GM10248 (cell line): ENCODE measurements around the gene ARHGDIA.
A peak's percentile ranks its signal among the peaks of the same experiment; 100 is the strongest.

Source experiments
- CTCF ChIA-PET: fragments of 300-600 bp; sonication (Branson Sonifier 250); formaldehyde crosslinking; extraction: SDS; loops from one replicate; lab custom pipeline; 2021; ENCODE audit warnings: antibody characterized with exemption; lab: Yijun Ruan, JAX
- POLR2A ChIA-PET: fragments of 350-650 bp; sonication (Branson Sonifier 250); formaldehyde crosslinking; extraction: SDS; loops from one replicate; lab custom pipeline; 2020; ENCODE audit warnings: antibody characterized with exemption; lab: Yijun Ruan, JAX
- DNase-seq: peaks from one replicate; pipeline ENCODE4 v3.0.0; 2012; ENCODE audit errors: extremely low spot score
- CTCF ChIP-seq: IDR thresholded peaks from 2 replicates; pipeline ENCODE4 v1.5.1; 2012; ENCODE audit warnings: mild to moderate bottlenecking, low read depth; ENCODE audit errors: extremely low read depth, missing control alignments, control extremely low read depth

Gene ARHGDIA

GRCh38 chr17:81838753-81839255, 32.3 kb downstream of the ARHGDIA start:
- POLR2A ChIA-PET = no interaction called here
- CTCF ChIA-PET = no interaction called here
- DNase-seq = no peak

GRCh38 chr17:81837641-81838040, 33.5 kb downstream of the ARHGDIA start:
- DNase-seq = no peak
- ChIA-PET CTCF (no interaction called here), POLR2A (interaction anchor here (1.1 kb wide), 1 partner anchor 45 kb away, joined by 4 read pairs; no protein-coding TSS in a partner anchor)
- TF ChIP-seq CTCF = no peak

More at GRCh38 chr17:81838753-81839255, 32.3 kb downstream of the ARHGDIA start:
- no peak for TF ChIP-seq CTCF

GRCh38 chr17:81834831-81835267, 36.3 kb downstream of the ARHGDIA start, which contains the start of gene PPP1R27:
Gene PPP1R27 (minus strand): TSS chr17:81835050. CDS start chr17:81834953, 97 bp downstream.
- no peak for TF ChIP-seq CTCF
- ChIA-PET CTCF (interaction anchor here (1.1 kb wide), 1 partner anchor 9 kb away, joined by 3 read pairs; no protein-coding TSS in a partner anchor), POLR2A (interaction anchor here (0.6 kb wide), 2 partner anchors 27 to 272 kb away, joined by 5 read pairs; no protein-coding TSS in a partner anchor)
- DNase-seq = no peak

GRCh38 chr17:81833921-81834830, 37.0 kb downstream of the ARHGDIA start:
- ChIA-PET CTCF (interaction anchor here (1.1 to 2.3 kb wide), 5 partner anchors 10 to 186 kb away, joined by 3 to 7 read pairs (median 3); no protein-coding TSS in a partner anchor), POLR2A (interaction anchor here (0.6 kb wide), 1 partner anchor 271 kb away, joined by 5 read pairs; no protein-coding TSS in a partner anchor)
- DNase-seq = no peak
- TF ChIP-seq CTCF = no peak

GRCh38 chr17:81833160-81833920, 37.8 kb downstream of the ARHGDIA start, which contains the start of gene MCRIP1:
Gene MCRIP1 (minus strand): TSS chr17:81833291. CDS start chr17:81824506, 8,785 bp downstream.
- CTCF ChIA-PET = interaction anchor here (1.3 to 2.3 kb wide), 4 partner anchors 9 to 187 kb away, joined by 3 to 7 read pairs (median 4); no protein-coding TSS in a partner anchor
- DNase-seq = peak; percentile 99
- POLR2A ChIA-PET = interaction anchor here (1.0 to 1.1 kb wide), 2 partner anchors 10 to 13 kb away, joined by 3 to 4 read pairs; no protein-coding TSS in a partner anchor
- no peak for TF ChIP-seq CTCF
